Keratinocyte (primary cell): ENCODE results near the gene OMG. TPM values are rescaled to one million over a fixed set of nuclear protein-coding genes. Genes with fewer than 3 reads are reported as not detected.

Experiments used
- DNase-seq: peaks from one replicate; pipeline ENCODE4 v3.0.0-alpha.2; 2011; ENCODE audit warnings: low read depth, missing footprints, low spot score
- FAIRE-seq: peaks from 2 replicates; lab custom pipeline; 2011; peaks lifted over from hg19 to GRCh38; lab: Jason Lieb, UNC
- H2AFZ ChIP-seq: 2 replicates; pipeline ENCODE4 v1.6.0; 2012; ENCODE audit warnings: low read length, control low read depth, inconsistent platforms; ENCODE audit not compliant: control insufficient read depth
- H3K27ac ChIP-seq: 2 replicates; pipeline ENCODE4 v1.5.1; 2011; ENCODE audit warnings: low read length; ENCODE audit not compliant: control insufficient read depth, insufficient read depth
- H3K27me3 ChIP-seq: 3 replicates; pipeline ENCODE4 v1.6.0; 2011; ENCODE audit warnings: low read length; ENCODE audit not compliant: control insufficient read depth, insufficient read depth; ENCODE audit errors: extremely low read depth
- H3K36me3 ChIP-seq, 2 experiments: 2 replicates in 1 of 2; 3 replicates in 1 of 2; pipeline ENCODE4 v1.5.1; 2011; ENCODE audit warnings: low read length in 2 of 2, mild to moderate bottlenecking in 1 of 2; ENCODE audit not compliant: control insufficient read depth in 2 of 2, insufficient read depth in 2 of 2; ENCODE audit errors: extremely low read depth in 1 of 2
- H3K4me1 ChIP-seq: 3 replicates; pipeline ENCODE4 v1.5.1; 2011; ENCODE audit warnings: low read length; ENCODE audit not compliant: control insufficient read depth, insufficient read depth; ENCODE audit errors: extremely low read depth
- H3K4me2 ChIP-seq: 3 replicates; pipeline ENCODE4 v1.6.0; 2011; ENCODE audit warnings: low read depth, low read length; ENCODE audit not compliant: control insufficient read depth, insufficient read depth; ENCODE audit errors: extremely low read depth
- H3K4me3 ChIP-seq, 3 experiments: fragments of 200-600 bp in 1 of 3; sonication (generic) in 1 of 3; 2 replicates in 2 of 3; 3 replicates in 1 of 3; pipeline ENCODE4 v1.5.1; 2011 to 2016; ENCODE audit warnings: low read length in 3 of 3, mild to moderate bottlenecking in 3 of 3, control low read depth in 2 of 3, inconsistent platforms in 1 of 3, low read depth in 1 of 3, mixed read lengths in 1 of 3, mixed run types in 1 of 3, moderate library complexity in 1 of 3; ENCODE audit not compliant: control insufficient read depth in 2 of 3, insufficient read depth in 2 of 3; ENCODE audit errors: extremely low read depth in 1 of 3
- H3K79me2 ChIP-seq: 2 replicates; pipeline ENCODE4 v1.6.0; 2012; ENCODE audit warnings: low read length; ENCODE audit not compliant: control insufficient read depth, insufficient read depth
- H3K9ac ChIP-seq: 3 replicates; pipeline ENCODE4 v1.6.0; 2011; ENCODE audit warnings: low read length; ENCODE audit not compliant: control insufficient read depth, insufficient read depth; ENCODE audit errors: extremely low read depth
- H3K9me1 ChIP-seq: 3 replicates; pipeline ENCODE4 v1.6.0; 2011; ENCODE audit warnings: low read length; ENCODE audit not compliant: control insufficient read depth, insufficient read depth; ENCODE audit errors: extremely low read depth
- H3K9me3 ChIP-seq: 2 replicates; pipeline ENCODE4 v1.5.1; 2012; ENCODE audit warnings: low read depth, low read length; ENCODE audit not compliant: control insufficient read depth
- H4K20me1 ChIP-seq: 3 replicates; pipeline ENCODE4 v1.6.0; 2011; ENCODE audit warnings: low read length; ENCODE audit not compliant: control insufficient read depth, insufficient read depth; ENCODE audit errors: extremely low read depth
- EZH2 ChIP-seq: IDR thresholded peaks from one replicate; pipeline ENCODE4 v1.6.1; 2012; ENCODE audit warnings: inconsistent platforms, mild to moderate bottlenecking, low read length, moderate library complexity
- dilution Hi-C: fragments of 300-500 bp; cut with MboI; formaldehyde crosslinking; loops from one replicate; pipeline ENCODE4 v1.7.0; 2020; ENCODE audit warnings: low sequenced_read_pairs; ENCODE audit not compliant: extremely low pct_ligation_motif_present
- polyA plus RNA-seq, 5 experiments: library from polyadenylated mRNA; depleted of rRNA in 3 of 5; stranded (reverse) in 3 of 5; stranded (forward) in 1 of 5; unstranded in 1 of 5; fragments of >200 nt; gene quantifications; 1 replicate in 1 of 5; 2 replicates in 3 of 5; 3 replicates in 1 of 5; pipeline versions ENCODE4 v1.2.1 to v1.2.3, GENCODE V29; 2011 to 2012; ENCODE audit warnings: missing spikeins in 2 of 5, low read depth in 1 of 5, low replicate concordance in 1 of 5
- TF ChIP-seq, protein P1 (sequence below), 3 experiments: IDR thresholded peaks in 1 of 3; conservative IDR thresholded peaks in 1 of 3; optimal IDR thresholded peaks in 1 of 3; 2 replicates in 2 of 3; 3 replicates in 1 of 3; pipeline versions ENCODE3 to v1.5.1; 2011; ENCODE audit warnings: low read length in 3 of 3, mild to moderate bottlenecking in 3 of 3, moderate library complexity in 2 of 3, control low read depth in 1 of 3, inconsistent platforms in 1 of 3; ENCODE audit not compliant: insufficient read depth in 2 of 3; ENCODE audit errors: extremely low read depth in 1 of 3

OMG gene
- polyA plus RNA-seq, 1 donor (not counting 4 experiments of a cell fraction or from before 2014, with no cell fraction given) = not detected

DNA sequence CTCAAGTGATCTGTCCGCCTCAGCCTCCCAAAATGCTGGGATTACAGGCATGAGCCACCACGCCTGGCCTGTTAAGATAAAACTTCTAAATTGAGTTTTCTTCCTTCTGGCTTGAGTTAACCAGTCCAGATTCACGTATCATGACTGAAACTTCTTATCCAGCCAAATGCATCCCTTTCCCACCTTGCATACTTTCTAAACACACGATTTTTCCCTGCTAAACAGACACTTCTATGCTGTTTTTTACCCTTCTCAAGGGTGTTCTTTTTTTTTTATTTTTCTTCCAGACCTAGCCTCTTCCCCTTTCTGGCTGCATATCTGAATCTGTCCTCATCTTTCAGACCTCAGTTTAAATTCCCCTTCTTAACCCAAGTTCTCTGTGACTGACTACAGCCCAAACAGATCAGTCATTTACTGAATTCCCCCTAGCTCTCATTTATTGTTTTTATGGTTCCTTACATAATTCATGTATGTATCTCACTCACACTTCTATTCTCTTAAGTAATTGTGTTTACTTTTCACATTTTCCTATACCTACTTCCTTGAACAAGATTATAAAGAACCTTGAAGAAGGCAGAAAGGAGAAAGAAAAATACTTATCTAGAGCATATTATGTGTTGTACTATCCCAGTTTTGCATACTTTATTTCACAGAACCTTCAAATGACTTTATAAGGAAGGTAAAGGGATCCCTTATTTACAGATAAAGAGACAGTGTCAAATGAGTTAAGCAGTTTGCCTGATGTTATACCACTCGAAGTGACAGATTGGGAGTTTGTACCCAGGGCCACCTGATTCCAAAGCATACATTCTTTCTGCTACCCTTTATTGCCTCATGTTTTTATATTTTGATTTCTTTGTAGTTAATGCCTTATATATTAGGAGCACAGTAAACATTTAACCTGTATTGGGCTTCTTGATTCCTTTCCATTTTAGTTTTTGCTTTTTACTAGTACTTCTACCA lies 11.6 kb upstream of the OMG start:
- peaks cover 6% of the 10 kb centered on the region for H3K4me1 ChIP-seq
- H3K36me3 ChIP-seq = no peaks in the 10 kb centered on the region
- H3K9ac ChIP-seq = no peak overlapping the region
- no peak overlapping the region for H2AFZ ChIP-seq
- FAIRE-seq = no peak
- dilution Hi-C loops = no loop called here
- H4K20me1 ChIP-seq = no peaks in the 10 kb centered on the region
- no peaks in the 10 kb centered on the region for H3K9me1 ChIP-seq
- DNase-seq = no peak
- no peak for TF ChIP-seq EZH2
- TF ChIP-seq, protein P1, sequence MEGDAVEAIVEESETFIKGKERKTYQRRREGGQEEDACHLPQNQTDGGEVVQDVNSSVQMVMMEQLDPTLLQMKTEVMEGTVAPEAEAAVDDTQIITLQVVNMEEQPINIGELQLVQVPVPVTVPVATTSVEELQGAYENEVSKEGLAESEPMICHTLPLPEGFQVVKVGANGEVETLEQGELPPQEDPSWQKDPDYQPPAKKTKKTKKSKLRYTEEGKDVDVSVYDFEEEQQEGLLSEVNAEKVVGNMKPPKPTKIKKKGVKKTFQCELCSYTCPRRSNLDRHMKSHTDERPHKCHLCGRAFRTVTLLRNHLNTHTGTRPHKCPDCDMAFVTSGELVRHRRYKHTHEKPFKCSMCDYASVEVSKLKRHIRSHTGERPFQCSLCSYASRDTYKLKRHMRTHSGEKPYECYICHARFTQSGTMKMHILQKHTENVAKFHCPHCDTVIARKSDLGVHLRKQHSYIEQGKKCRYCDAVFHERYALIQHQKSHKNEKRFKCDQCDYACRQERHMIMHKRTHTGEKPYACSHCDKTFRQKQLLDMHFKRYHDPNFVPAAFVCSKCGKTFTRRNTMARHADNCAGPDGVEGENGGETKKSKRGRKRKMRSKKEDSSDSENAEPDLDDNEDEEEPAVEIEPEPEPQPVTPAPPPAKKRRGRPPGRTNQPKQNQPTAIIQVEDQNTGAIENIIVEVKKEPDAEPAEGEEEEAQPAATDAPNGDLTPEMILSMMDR (optimal IDR thresholded peaks at IDR 0.05 in 1 of 3, IDR thresholded peaks at IDR 0.05 in 1 of 3, conservative IDR thresholded peaks at IDR 0.05 in 1 of 3; ENCODE audit: extremely low read depth in 1 of 3, insufficient read depth in 2 of 3, low read length in 3 of 3) = no peak
- H3K4me2 ChIP-seq = no peak overlapping the region
- H3K9me3 ChIP-seq = no peaks in the 10 kb centered on the region
- H3K4me3 ChIP-seq = no peak overlapping the region
- H3K79me2 ChIP-seq = no peaks in the 10 kb centered on the region
- H3K27me3 ChIP-seq = no peaks in the 10 kb centered on the region
- no peak overlapping the region for H3K27ac ChIP-seq

DNA sequence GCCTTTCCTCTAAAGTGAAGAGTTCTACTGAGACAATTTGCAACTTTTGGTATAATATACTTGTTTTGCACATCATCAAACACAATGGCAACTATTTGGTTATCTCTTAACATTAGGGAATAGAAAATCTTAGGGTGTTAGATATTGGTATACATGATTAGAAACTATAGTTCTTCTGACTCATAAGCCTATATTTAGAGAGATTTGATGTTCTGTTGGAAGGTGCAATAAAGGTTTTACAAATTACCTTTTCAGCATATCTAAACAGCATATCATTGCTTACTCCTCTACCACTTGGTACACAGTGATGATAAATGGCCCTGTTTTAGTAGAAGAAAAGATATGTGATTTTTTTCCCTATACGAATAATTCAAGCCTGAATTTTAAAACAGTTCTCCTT lies 10.6 kb upstream of the OMG start:
- no peak overlapping the region for H3K4me3 ChIP-seq
- H3K9me3 ChIP-seq = no peaks in the 10 kb centered on the region
- no peaks in the 10 kb centered on the region for H3K36me3 ChIP-seq
- H3K9me1 ChIP-seq = no peaks in the 10 kb centered on the region
- H3K4me2 ChIP-seq = no peak overlapping the region
- no peak overlapping the region for H3K27ac ChIP-seq
- dilution Hi-C loops = no loop called here
- H3K79me2 ChIP-seq = no peaks in the 10 kb centered on the region
- H4K20me1 ChIP-seq = no peaks in the 10 kb centered on the region
- FAIRE-seq = peak; percentile 61
- H3K27me3 ChIP-seq = no peaks in the 10 kb centered on the region
- H3K9ac ChIP-seq = no peak overlapping the region
- no peak for DNase-seq
- H3K4me1 ChIP-seq = no peaks in the 10 kb centered on the region
- no peak overlapping the region for H2AFZ ChIP-seq
- TF ChIP-seq, protein P1 (optimal IDR thresholded peaks at IDR 0.05 in 1 of 3, IDR thresholded peaks at IDR 0.05 in 1 of 3, conservative IDR thresholded peaks at IDR 0.05 in 1 of 3; ENCODE audit: extremely low read depth in 1 of 3, insufficient read depth in 2 of 3, low read length in 3 of 3) = no peak
- no peak for TF ChIP-seq EZH2
